Measurements from ENCODE around the gene RBKS.

Gene RBKS

DNA sequence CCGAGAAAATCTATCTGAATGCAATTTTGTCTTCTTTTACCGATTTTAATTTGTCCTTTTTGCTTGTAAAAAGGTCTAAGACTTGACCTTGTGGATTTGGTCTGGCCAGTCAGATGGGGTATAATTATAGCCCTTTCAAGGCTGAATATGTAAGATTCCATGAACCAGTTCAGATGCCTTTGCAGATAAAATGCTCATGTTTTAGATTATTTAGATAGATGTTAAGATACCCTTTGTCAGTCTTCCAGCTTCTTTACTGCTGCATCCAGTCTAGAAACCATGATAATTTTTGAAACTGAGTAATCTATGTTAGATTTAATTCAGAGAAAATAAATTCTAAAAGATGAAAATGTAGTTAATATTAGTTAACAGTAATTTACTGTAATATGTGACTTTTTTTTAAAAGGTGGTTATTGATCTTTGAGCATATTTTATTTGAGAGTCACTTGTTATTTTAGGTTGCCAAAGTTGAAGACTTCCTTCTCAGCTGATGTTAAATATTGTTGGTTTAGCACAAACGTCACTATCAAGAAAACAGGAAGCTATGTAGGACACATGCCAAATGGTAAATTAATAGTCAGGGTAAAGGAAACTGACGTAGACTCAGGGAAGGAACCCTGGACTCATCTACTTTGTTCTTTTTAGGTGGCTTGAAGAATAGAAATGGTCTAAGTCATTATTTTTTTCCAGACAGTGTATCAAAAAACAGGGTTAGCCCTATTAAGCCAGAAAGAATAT is 30.1 kb upstream of the RBKS start:
- Histone ChIP-seq H3K4me1 (ENCODE audit: control insufficient read depth, insufficient read depth, low read length, poor library complexity, severe bottlenecking) (no peaks in the 10 kb centered on the region), H3K27ac (ENCODE audit: low read depth, low read length, severe bottlenecking) (no peak overlapping the region), H3K9me3 (ENCODE audit: control insufficient read depth, low read length) (no peaks in the 10 kb centered on the region), H3K36me3 (ENCODE audit: control insufficient read depth, insufficient read depth, low read length) (no peaks in the 10 kb centered on the region), H3K4me3 (ENCODE audit: extremely low read depth, insufficient read depth, low read length, poor library complexity, severe bottlenecking) (no peak overlapping the region)
- WGBS, 2 experiments (ENCODE audit: insufficient coverage in 2 of 2), result 100% methylated on average over 3 of the region's 4 CpGs

DNA sequence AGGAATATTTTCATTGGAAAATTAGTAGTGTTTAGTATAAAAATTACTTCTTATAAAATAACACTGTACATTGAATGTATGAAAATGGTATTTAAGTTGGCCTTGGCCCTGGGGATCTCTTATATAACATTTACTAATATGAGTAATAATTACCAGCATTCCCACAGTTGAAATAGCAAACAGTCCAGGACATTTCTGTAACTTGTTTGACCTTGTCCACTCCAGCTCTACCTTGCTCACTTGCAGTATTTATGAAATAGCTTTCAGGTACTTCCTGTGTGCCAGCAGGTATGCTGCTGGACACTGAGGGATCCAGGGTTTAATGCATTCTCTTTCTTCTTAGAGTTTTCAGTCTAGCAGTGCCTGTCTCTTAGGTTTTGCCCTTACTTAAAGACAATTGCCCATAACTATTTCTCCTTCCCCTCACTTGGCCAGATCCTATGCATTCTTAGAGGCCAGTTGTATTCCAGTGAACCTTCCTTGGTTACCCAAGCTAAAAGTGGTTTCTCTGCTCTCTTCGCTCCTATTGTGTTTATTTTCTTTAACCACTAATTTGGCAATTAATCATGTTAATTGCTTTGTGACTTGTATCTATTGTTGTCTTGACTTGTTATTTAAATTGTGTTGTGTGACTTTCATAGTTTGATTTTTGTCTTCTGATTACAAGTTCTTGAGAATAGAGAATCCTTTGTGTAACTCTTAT is 26.3 kb upstream of the RBKS start:
- H3K27ac ChIP-seq (ENCODE audit: low read depth, low read length, severe bottlenecking), result no peak overlapping the region
- H3K9me3 ChIP-seq (ENCODE audit: control insufficient read depth, low read length), result no peaks in the 10 kb centered on the region
- H3K4me3 ChIP-seq (ENCODE audit: extremely low read depth, insufficient read depth, low read length, poor library complexity, severe bottlenecking), result no peak overlapping the region
- no peaks in the 10 kb centered on the region for H3K4me1 ChIP-seq (ENCODE audit: control insufficient read depth, insufficient read depth, low read length, poor library complexity, severe bottlenecking)
- H3K36me3 ChIP-seq (ENCODE audit: control insufficient read depth, insufficient read depth, low read length), result no peaks in the 10 kb centered on the region
- no CpG with 5 or more reads among the region's 1 CpG for WGBS, 2 experiments (ENCODE audit: insufficient coverage in 2 of 2)

DNA sequence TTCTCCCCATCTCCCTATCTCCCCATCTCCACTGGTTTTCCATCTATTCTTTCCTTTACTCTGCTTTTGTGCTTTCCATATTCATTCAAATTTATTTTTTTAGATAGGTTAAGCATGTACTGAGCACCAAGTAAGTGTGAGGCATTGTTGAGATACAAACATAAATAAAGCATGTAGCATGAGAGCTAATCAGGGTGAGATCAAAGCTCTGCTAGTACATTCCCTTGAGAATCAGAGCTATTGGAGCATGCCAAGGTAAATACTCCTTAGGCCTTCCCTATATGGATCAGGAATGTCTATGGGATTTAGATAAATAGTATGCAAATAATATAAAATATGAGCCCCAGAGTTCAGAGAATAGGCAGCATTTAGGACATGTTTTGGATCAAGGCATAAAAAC is 25.7 kb upstream of the RBKS start:
- Histone ChIP-seq H3K27ac (ENCODE audit: low read depth, low read length, severe bottlenecking) (no peak overlapping the region), H3K4me1 (ENCODE audit: control insufficient read depth, insufficient read depth, low read length, poor library complexity, severe bottlenecking) (no peaks in the 10 kb centered on the region), H3K36me3 (ENCODE audit: control insufficient read depth, insufficient read depth, low read length) (no peaks in the 10 kb centered on the region), H3K9me3 (ENCODE audit: control insufficient read depth, low read length) (no peaks in the 10 kb centered on the region), H3K4me3 (ENCODE audit: extremely low read depth, insufficient read depth, low read length, poor library complexity, severe bottlenecking) (no peak overlapping the region)

DNA sequence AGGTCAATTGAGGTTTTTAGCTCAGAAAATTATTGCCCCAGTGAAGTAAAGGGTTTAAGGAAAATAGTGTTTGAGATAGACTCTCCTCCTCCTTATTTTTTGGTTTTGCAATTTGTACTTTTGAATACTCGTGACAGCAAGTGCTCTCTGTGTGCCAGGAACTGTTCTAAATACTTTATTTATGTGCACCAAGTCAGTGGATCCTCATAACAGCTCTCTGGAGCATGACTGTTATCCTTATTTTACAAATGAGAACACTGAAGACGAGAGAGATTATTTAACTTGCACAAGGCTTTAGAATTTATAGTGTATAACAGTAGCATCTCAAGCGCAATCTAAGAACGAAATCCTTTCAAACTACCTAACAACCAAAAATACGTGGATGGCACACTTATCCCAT is 25.0 kb upstream of the RBKS start:
- no peak overlapping the region for H3K27ac ChIP-seq (ENCODE audit: low read depth, low read length, severe bottlenecking)
- no peaks in the 10 kb centered on the region for H3K4me1 ChIP-seq (ENCODE audit: control insufficient read depth, insufficient read depth, low read length, poor library complexity, severe bottlenecking)
- no CpG with 5 or more reads among the region's 5 CpGs for WGBS, 2 experiments (ENCODE audit: insufficient coverage in 2 of 2)
- no peaks in the 10 kb centered on the region for H3K36me3 ChIP-seq (ENCODE audit: control insufficient read depth, insufficient read depth, low read length)
- no peaks in the 10 kb centered on the region for H3K9me3 ChIP-seq (ENCODE audit: control insufficient read depth, low read length)
- H3K4me3 ChIP-seq (ENCODE audit: extremely low read depth, insufficient read depth, low read length, poor library complexity, severe bottlenecking), result no peak overlapping the region

DNA sequence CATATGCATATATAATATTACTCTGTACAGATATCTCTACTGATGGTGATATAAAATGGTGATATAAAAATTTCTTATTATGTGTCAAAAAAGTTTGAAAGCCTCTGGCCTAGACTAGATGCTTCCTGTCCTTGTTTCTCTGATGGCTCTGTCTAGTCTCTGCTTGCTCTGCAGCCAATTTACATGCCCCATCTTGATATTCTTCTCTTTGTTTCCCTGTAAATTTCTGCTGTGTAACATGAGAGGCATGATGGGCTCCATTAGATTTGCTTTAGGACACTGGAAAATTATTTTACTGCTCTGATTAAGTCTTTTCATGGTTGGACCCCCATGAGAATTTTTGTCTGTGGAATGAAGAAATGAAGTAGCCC is 24.6 kb upstream of the RBKS start:
- Histone ChIP-seq H3K4me1 (ENCODE audit: control insufficient read depth, insufficient read depth, low read length, poor library complexity, severe bottlenecking) (no peaks in the 10 kb centered on the region), H3K4me3 (ENCODE audit: extremely low read depth, insufficient read depth, low read length, poor library complexity, severe bottlenecking) (no peak overlapping the region), H3K9me3 (ENCODE audit: control insufficient read depth, low read length) (no peaks in the 10 kb centered on the region), H3K27ac (ENCODE audit: low read depth, low read length, severe bottlenecking) (no peak overlapping the region), H3K36me3 (ENCODE audit: control insufficient read depth, insufficient read depth, low read length) (no peaks in the 10 kb centered on the region)

DNA sequence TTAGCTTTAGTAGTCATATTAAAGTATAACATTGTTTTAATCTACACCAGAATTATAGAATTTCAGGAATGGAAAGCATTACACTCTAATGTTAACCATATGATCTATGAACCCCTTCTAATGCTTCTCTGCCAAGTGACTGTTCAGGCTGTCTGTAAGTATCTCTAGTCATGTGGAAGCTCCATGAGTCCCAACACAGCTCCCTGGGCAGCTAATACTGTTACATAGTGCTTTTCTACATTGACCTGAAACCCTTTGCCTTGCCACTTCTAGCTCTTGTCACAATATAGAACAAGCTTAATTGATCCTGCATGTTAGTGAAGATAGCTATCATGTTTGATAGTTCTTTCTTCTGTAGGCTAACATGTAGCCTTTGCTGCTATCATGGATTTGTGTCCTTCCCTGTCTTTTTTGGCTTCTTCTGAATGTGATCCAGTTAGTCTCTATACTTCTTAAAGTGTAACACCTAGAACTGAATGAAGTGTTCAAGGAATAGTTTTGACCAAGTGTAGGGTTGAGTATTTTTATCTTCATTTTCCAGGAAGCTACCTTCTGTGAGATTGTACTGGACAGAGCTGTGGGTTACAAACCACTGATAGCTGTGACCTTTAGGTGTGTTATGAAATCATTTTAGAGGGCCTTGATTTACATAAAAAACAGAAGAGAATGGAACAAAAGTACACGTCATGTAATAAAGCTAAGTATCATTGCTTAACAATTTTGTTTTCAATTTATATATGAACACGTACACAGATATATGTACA is 24.0 kb upstream of the RBKS start:
- WGBS, 2 experiments (ENCODE audit: insufficient coverage in 2 of 2), result no CpG with 5 or more reads among the region's 2 CpGs
- H3K9me3 ChIP-seq (ENCODE audit: control insufficient read depth, low read length), result no peaks in the 10 kb centered on the region
- H3K4me1 ChIP-seq (ENCODE audit: control insufficient read depth, insufficient read depth, low read length, poor library complexity, severe bottlenecking), result no peaks in the 10 kb centered on the region
- H3K36me3 ChIP-seq (ENCODE audit: control insufficient read depth, insufficient read depth, low read length), result no peaks in the 10 kb centered on the region
- H3K27ac ChIP-seq (ENCODE audit: low read depth, low read length, severe bottlenecking), result no peak overlapping the region
- H3K4me3 ChIP-seq (ENCODE audit: extremely low read depth, insufficient read depth, low read length, poor library complexity, severe bottlenecking), result no peak overlapping the region

DNA sequence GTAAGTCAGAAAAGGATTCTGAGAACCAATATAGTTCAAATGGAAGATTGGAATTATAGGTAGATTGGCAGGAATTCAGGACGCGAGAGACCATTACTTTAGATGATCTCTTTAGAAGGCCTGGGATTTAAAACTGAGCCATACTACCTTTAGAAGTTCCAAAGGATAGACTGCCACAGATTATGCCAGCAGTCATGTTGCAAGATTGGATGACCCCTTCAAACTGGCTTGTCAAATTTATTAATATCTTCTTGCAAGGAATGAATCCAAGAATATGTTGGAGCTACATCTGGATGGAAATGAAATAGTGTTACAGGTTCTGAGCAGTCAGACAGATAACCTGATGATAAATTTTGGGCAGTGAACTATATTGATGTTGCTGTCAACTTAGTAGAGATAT is 22.3 kb upstream of the RBKS start:
- Histone ChIP-seq H3K4me1 (ENCODE audit: control insufficient read depth, insufficient read depth, low read length, poor library complexity, severe bottlenecking) (no peaks in the 10 kb centered on the region), H3K36me3 (ENCODE audit: control insufficient read depth, insufficient read depth, low read length) (no peaks in the 10 kb centered on the region), H3K9me3 (ENCODE audit: control insufficient read depth, low read length) (no peaks in the 10 kb centered on the region), H3K27ac (ENCODE audit: low read depth, low read length, severe bottlenecking) (no peak overlapping the region), H3K4me3 (ENCODE audit: extremely low read depth, insufficient read depth, low read length, poor library complexity, severe bottlenecking) (no peak overlapping the region)
- WGBS, 2 experiments (ENCODE audit: insufficient coverage in 2 of 2), result 90 to 95% methylated on average over 2 of the region's 2 CpGs

DNA sequence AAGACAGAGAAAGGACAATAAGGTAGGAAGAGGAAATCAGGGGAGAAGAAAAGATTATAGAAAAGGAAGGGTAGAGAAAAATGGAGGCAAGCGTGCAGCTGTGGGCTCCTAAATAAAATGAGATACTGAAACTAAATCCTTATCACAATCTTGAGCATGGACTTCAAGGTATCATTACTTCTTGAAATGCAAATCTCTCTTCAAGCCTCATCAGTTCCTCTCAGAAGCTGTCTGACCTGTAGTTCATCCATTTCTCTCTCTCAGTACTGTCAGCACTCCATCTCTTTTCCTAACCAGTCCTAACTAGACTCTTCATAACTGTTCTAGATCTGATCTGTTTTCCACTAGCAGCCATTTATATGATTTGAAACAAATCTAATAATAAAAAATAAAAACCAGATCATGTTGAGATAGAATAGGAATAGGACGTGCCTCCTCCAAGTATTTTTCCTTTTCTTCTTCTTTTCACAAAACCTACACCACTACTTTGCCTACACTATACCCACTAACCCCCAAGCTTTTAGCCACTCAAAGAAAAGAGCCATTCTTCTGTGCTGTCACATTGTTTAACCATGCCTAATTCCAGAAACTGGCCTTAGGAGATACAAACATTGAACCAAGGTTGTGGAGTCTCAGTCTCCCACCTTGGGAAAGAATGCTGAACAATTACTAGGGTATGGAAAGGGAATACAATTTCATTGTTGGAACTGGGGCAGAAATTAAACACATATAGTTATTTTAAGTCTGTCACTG is 21.4 kb upstream of the RBKS start:
- 100% methylated on average over 1 to 2 of the region's 2 CpGs for WGBS, 2 experiments (ENCODE audit: insufficient coverage in 2 of 2)
- Histone ChIP-seq H3K36me3 (ENCODE audit: control insufficient read depth, insufficient read depth, low read length) (no peaks in the 10 kb centered on the region), H3K4me1 (ENCODE audit: control insufficient read depth, insufficient read depth, low read length, poor library complexity, severe bottlenecking) (no peaks in the 10 kb centered on the region), H3K4me3 (ENCODE audit: extremely low read depth, insufficient read depth, low read length, poor library complexity, severe bottlenecking) (no peak overlapping the region), H3K27ac (ENCODE audit: low read depth, low read length, severe bottlenecking) (no peak overlapping the region), H3K9me3 (ENCODE audit: control insufficient read depth, low read length) (no peaks in the 10 kb centered on the region)

DNA sequence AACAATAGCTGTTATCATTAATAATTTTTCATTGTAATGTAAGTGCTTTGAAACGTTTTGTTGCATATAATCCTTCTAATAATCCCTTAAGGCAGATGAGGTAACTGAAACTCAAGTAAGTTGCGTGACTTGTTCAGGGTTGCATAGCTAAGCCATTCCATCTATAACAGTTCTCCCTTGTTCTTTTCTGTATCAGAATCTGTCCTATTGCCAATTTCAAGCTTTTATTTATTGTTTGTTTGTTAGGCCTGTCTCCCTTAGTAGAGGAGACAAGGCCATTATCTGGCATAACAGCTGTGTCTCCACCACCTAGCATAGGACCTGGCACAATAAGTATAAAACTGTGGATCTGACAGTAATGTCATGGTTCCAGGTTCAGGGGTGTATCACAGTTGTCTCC is 19.7 kb upstream of the RBKS start:
- Histone ChIP-seq H3K36me3 (ENCODE audit: control insufficient read depth, insufficient read depth, low read length) (no peaks in the 10 kb centered on the region), H3K27ac (ENCODE audit: low read depth, low read length, severe bottlenecking) (no peak overlapping the region), H3K9me3 (ENCODE audit: control insufficient read depth, low read length) (no peaks in the 10 kb centered on the region), H3K4me1 (ENCODE audit: control insufficient read depth, insufficient read depth, low read length, poor library complexity, severe bottlenecking) (no peaks in the 10 kb centered on the region), H3K4me3 (ENCODE audit: extremely low read depth, insufficient read depth, low read length, poor library complexity, severe bottlenecking) (no peak overlapping the region)
- WGBS, 2 experiments (ENCODE audit: insufficient coverage in 2 of 2), result 100% methylated on average over 1 of the region's 2 CpGs; no CpG with 5 or more reads in 1 of the 2 experiments

DNA sequence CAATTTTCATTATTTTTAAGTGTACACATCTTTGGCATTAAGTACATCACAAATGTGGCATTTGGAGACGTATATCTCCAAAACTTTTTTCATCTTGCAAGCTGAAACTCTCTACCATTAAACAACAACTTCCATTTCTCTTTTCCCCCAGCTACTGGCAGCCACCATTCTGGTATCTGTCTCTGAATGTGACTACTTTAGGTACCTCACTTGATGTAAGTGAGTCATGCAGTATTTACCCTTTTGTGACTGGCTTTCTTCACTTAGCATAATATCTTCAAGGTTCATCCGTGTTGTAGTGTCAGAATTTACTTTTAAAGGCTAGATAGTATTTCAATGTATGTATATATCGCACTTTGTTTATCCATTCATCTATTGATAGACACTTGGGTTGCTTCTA is 17.4 kb upstream of the RBKS start:
- H3K9me3 ChIP-seq (ENCODE audit: control insufficient read depth, low read length), result no peaks in the 10 kb centered on the region
- no peaks in the 10 kb centered on the region for H3K36me3 ChIP-seq (ENCODE audit: control insufficient read depth, insufficient read depth, low read length)
- no peak overlapping the region for H3K27ac ChIP-seq (ENCODE audit: low read depth, low read length, severe bottlenecking)
- no peak overlapping the region for H3K4me3 ChIP-seq (ENCODE audit: extremely low read depth, insufficient read depth, low read length, poor library complexity, severe bottlenecking)
- H3K4me1 ChIP-seq (ENCODE audit: control insufficient read depth, insufficient read depth, low read length, poor library complexity, severe bottlenecking), result no peaks in the 10 kb centered on the region
- WGBS, 2 experiments (ENCODE audit: insufficient coverage in 2 of 2), result 71 to 100% methylated on average over 1 of the region's 3 CpGs

Data from mesodermal cell (in vitro differentiated cells).